Neural cell (in vitro differentiated cells): ENCODE results near the gene ICA1L. TPM values are rescaled to one million over a fixed set of nuclear protein-coding genes. Genes with fewer than 3 reads are reported as not detected.

Source experiments
- H2AFZ ChIP-seq: fragments of 200-600, 300-800 bp; sonication (generic), shearing (Covaris generic); 2 replicates; pipeline ENCODE4 v1.6.0; 2014; ENCODE audit warnings: low read depth, mild to moderate bottlenecking, antibody characterized with exemption, low read length, moderate library complexity
- H3F3A ChIP-seq: fragments of 200-600 bp; shearing (Covaris generic); 2 replicates; pipeline ENCODE4 v1.6.1; 2016; ENCODE audit warnings: mild to moderate bottlenecking, moderate library complexity, mixed read lengths, antibody characterized with exemption, low read length; ENCODE audit not compliant: insufficient read depth, poor library complexity, severe bottlenecking
- H3K27ac ChIP-seq: fragments of 200-600, 300-800 bp; sonication (generic), shearing (Covaris generic); 2 replicates; pipeline ENCODE4 v1.5.1; 2014; ENCODE audit warnings: mild to moderate bottlenecking, low read length, moderate library complexity
- H3K27me3 ChIP-seq: fragments of 300-800, 200-600 bp; sonication (generic), shearing (Covaris generic); 2 replicates; pipeline ENCODE4 v1.6.0; 2014; ENCODE audit warnings: mild to moderate bottlenecking, low read depth, low read length, moderate library complexity; ENCODE audit not compliant: insufficient read depth
- H3K36me3 ChIP-seq: fragments of 300-800, 200-600 bp; sonication (generic), shearing (Covaris generic); 2 replicates; pipeline ENCODE4 v1.5.1; 2014; ENCODE audit warnings: mild to moderate bottlenecking, antibody characterized with exemption, low read length, moderate library complexity; ENCODE audit not compliant: insufficient read depth
- H3K4me2 ChIP-seq: fragments of 300-800, 200-600 bp; sonication (generic), shearing (Covaris generic); 2 replicates; pipeline ENCODE4 v1.6.0; 2014; ENCODE audit warnings: mild to moderate bottlenecking, low read length
- H3K4me3 ChIP-seq: fragments of 300-800, 200-600 bp; sonication (generic), shearing (Covaris generic); 2 replicates; pipeline ENCODE4 v1.5.1; 2014; ENCODE audit warnings: mild to moderate bottlenecking, low read length, moderate library complexity
- H3K79me2 ChIP-seq: fragments of 200-600 bp; shearing (Covaris generic); replicated peaks from 2 replicates; pipeline ENCODE4 v1.6.0; 2014; ENCODE audit warnings: mild to moderate bottlenecking, low read length, moderate library complexity; ENCODE audit not compliant: insufficient read depth
- H3K9ac ChIP-seq: fragments of 300-800, 200-600 bp; sonication (generic), shearing (Covaris generic); 2 replicates; pipeline ENCODE4 v1.6.1; 2016; ENCODE audit warnings: mild to moderate bottlenecking, low read length, mixed read lengths
- H3K9me2 ChIP-seq: fragments of 200-600 bp; shearing (Covaris generic); 2 replicates; pipeline ENCODE4 v1.6.1; 2016; ENCODE audit warnings: mild to moderate bottlenecking, low read length, mixed read lengths; ENCODE audit not compliant: insufficient read depth
- H3K9me3 ChIP-seq: fragments of 200-600, 300-800 bp; sonication (generic), shearing (Covaris generic); 2 replicates; pipeline ENCODE4 v1.6.1; 2016; ENCODE audit warnings: mild to moderate bottlenecking, mixed run types, low read length, moderate library complexity, mixed read lengths
- H4K20me1 ChIP-seq: fragments of 200-600 bp; shearing (Covaris generic); 2 replicates; pipeline ENCODE4 v1.6.1; 2016; ENCODE audit warnings: mild to moderate bottlenecking, mixed run types; ENCODE audit not compliant: insufficient read depth
- EP300 ChIP-seq: fragments of 450-650 bp; conservative IDR thresholded peaks from 2 replicates; pipeline ENCODE4 v1.6.1; 2014; ENCODE audit warnings: antibody characterized with exemption, mild to moderate bottlenecking, moderate library complexity; ENCODE audit not compliant: poor library complexity, severe bottlenecking
- EZH2 ChIP-seq: fragments of 200-600, 300-800 bp; shearing (Covaris generic), sonication (generic); IDR thresholded peaks from 2 replicates; pipeline ENCODE4 v1.6.1; 2014; ENCODE audit warnings: antibody characterized with exemption, low read length, borderline replicate concordance, mild to moderate bottlenecking; ENCODE audit not compliant: insufficient read depth, poor library complexity, severe bottlenecking
- MXI1 ChIP-seq: fragments of 450-650 bp; conservative IDR thresholded peaks from 2 replicates; pipeline ENCODE4 v1.6.1; 2014; ENCODE audit warnings: antibody characterized with exemption, mild to moderate bottlenecking; ENCODE audit not compliant: poor library complexity, severe bottlenecking
- POLR2AphosphoS5 ChIP-seq: IDR thresholded peaks from 2 replicates; pipeline ENCODE4 v1.6.1; 2012
- RAD21 ChIP-seq: fragments of 450-650 bp; conservative IDR thresholded peaks from 2 replicates; pipeline ENCODE4 v1.6.1; 2014; ENCODE audit warnings: antibody characterized with exemption, mild to moderate bottlenecking, moderate library complexity
- REST ChIP-seq: IDR thresholded peaks from 2 replicates; pipeline ENCODE4 v1.6.1; 2012; ENCODE audit warnings: borderline replicate concordance
- SMC3 ChIP-seq: fragments of 450-650 bp; conservative IDR thresholded peaks from 2 replicates; pipeline ENCODE4 v1.6.1; 2014; ENCODE audit warnings: antibody characterized with exemption, mild to moderate bottlenecking, moderate library complexity; ENCODE audit not compliant: poor library complexity
- TAF1 ChIP-seq: IDR thresholded peaks from 2 replicates; pipeline ENCODE4 v1.6.1; 2012; ENCODE audit warnings: low read depth
- polyA plus RNA-seq: library from polyadenylated mRNA; depleted of rRNA; stranded (reverse); fragments of >200 nt; gene quantifications from 2 replicates; pipeline ENCODE4 v1.2.3, GENCODE V29; 2014
- TF ChIP-seq, protein P1 (sequence below): fragments of 450-650 bp; IDR thresholded peaks from 2 replicates; pipeline ENCODE4 v1.5.1; 2014; ENCODE audit warnings: antibody characterized with exemption, mild to moderate bottlenecking, moderate library complexity; ENCODE audit not compliant: poor library complexity, severe bottlenecking

Gene ICA1L
- polyA plus RNA-seq, 1 donor from 2014 or later = 61.4 TPM

GRCh38 chr2:202817771-202818170 lies 53.8 kb downstream of the ICA1L start:
- Histone ChIP-seq H2AFZ (no peak overlapping the region), H3K9me3 (no peaks in the 10 kb centered on the region), H3K27me3 (no peaks in the 10 kb centered on the region), H3K36me3 (peaks cover 8% of the 10 kb centered on the region), H3K79me2 (no peaks in the 10 kb centered on the region), H3K9me2 (no peaks in the 10 kb centered on the region), H4K20me1 (no peaks in the 10 kb centered on the region), H3F3A (no peaks in the 10 kb centered on the region), H3K4me2 (no peak overlapping the region), H3K4me3 (no peak overlapping the region), H3K9ac (no peak overlapping the region), H3K27ac (no peak overlapping the region)
- TF ChIP-seq POLR2AphosphoS5 = no peak
- no peak for TF ChIP-seq RAD21
- TF ChIP-seq EP300 = no peak
- no peak for TF ChIP-seq REST
- TF ChIP-seq EZH2 = no peak
- TF ChIP-seq, protein P1, sequence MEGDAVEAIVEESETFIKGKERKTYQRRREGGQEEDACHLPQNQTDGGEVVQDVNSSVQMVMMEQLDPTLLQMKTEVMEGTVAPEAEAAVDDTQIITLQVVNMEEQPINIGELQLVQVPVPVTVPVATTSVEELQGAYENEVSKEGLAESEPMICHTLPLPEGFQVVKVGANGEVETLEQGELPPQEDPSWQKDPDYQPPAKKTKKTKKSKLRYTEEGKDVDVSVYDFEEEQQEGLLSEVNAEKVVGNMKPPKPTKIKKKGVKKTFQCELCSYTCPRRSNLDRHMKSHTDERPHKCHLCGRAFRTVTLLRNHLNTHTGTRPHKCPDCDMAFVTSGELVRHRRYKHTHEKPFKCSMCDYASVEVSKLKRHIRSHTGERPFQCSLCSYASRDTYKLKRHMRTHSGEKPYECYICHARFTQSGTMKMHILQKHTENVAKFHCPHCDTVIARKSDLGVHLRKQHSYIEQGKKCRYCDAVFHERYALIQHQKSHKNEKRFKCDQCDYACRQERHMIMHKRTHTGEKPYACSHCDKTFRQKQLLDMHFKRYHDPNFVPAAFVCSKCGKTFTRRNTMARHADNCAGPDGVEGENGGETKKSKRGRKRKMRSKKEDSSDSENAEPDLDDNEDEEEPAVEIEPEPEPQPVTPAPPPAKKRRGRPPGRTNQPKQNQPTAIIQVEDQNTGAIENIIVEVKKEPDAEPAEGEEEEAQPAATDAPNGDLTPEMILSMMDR = no peak
- TF ChIP-seq SMC3 = no peak
- no peak for TF ChIP-seq TAF1
- no peak for TF ChIP-seq MXI1

DNA sequence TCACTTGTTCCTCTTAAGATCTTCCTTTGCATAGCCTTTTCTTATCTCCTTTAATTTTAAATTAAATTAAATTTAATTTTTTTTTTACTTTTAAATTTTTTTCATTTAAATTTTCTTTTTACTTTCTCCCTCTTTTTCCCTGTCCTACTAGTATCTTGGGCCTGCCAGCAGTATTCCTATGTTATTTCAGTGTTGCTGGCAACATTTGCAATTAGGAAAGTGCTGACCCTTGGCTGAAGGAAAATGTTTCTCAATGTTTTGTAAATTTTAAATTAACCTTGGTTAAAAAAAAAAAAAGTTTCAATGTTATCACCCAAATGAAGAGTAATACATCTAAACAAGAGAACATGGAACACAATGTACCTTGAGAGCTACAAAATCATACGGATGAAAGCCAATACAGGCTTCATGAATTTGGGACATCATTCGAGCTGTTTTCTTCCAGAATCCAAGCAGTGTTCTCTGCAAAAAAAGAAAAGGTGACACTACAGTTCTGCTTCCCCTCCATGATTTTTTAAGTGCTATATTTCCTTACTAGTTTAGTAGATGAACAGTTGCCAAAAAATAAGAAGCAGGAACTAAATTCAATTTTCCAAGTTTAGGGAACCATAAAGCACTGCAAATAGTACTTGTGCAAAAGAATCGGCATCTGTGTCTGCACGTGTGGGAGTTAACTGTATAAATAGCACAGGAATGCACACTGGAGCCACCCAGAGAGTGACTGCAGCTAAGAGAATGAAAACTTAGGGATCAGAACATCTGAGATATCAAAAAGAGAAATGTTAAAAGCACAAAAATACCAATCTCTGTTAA lies 55.8 kb downstream of the ICA1L start:
- no peaks in the 10 kb centered on the region for H3F3A ChIP-seq
- no peak overlapping the region for H3K27ac ChIP-seq
- no peak overlapping the region for H3K4me3 ChIP-seq
- no peak overlapping the region for H3K9ac ChIP-seq
- peaks cover 8% of the 10 kb centered on the region for H3K36me3 ChIP-seq
- TF ChIP-seq TAF1 = no peak
- TF ChIP-seq MXI1 = no peak
- TF ChIP-seq EZH2 = no peak
- no peak for TF ChIP-seq RAD21
- TF ChIP-seq SMC3 = no peak
- no peak for TF ChIP-seq POLR2AphosphoS5
- TF ChIP-seq REST = no peak
- TF ChIP-seq, protein P1 = no peak
- TF ChIP-seq EP300 = no peak
- H3K9me2 ChIP-seq = no peaks in the 10 kb centered on the region
- no peak overlapping the region for H2AFZ ChIP-seq
- H3K27me3 ChIP-seq = no peaks in the 10 kb centered on the region
- no peaks in the 10 kb centered on the region for H4K20me1 ChIP-seq
- H3K79me2 ChIP-seq = no peaks in the 10 kb centered on the region
- H3K9me3 ChIP-seq = no peaks in the 10 kb centered on the region
- no peak overlapping the region for H3K4me2 ChIP-seq
